ENCODE results near the gene CHST3. TPM values are rescaled to one million over a fixed set of nuclear protein-coding genes. Genes with fewer than 3 reads are reported as not detected.

CHST3 gene
- total RNA-seq, 1 donor from 2014 or later, result 25.8 TPM

DNA sequence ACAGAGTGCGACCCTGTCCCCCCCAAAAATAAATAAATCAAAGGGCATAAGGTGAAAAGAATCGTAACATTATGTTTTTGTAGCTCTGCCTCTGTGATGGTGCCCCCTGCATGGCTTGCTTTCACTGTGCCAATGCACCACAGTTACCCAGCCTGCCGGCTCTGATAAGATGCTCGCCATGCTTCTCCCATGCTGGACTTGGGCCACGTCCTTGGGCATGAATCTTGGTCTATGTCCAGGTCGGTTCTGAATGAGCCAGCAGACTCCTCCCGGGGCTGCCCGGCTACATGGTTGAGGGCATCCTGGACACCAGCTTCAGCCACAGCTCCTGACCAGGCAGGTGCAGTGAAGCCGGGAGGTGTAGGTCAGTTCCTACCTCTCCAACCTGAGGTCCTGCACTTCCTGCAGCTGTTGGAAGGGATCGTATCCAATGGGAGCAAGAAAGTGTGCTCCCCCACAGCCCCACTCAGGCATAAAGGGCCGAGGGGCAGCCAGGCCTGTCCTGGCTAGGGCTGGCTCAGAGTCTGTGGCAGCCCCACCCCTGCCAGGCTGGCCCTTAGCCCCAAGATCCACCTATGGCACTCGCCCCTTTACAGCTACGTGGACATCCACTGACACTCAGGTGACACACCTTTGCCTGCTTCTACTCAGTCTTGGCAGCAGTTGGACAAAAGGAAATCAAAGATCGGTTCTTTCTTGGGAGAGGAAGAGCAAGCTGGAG is 34.1 kb downstream of the CHST3 start:
- H3K4me1 Mint-ChIP-seq, result peaks cover 44% of the 10 kb centered on the region
- TF ChIP-seq, protein P1, sequence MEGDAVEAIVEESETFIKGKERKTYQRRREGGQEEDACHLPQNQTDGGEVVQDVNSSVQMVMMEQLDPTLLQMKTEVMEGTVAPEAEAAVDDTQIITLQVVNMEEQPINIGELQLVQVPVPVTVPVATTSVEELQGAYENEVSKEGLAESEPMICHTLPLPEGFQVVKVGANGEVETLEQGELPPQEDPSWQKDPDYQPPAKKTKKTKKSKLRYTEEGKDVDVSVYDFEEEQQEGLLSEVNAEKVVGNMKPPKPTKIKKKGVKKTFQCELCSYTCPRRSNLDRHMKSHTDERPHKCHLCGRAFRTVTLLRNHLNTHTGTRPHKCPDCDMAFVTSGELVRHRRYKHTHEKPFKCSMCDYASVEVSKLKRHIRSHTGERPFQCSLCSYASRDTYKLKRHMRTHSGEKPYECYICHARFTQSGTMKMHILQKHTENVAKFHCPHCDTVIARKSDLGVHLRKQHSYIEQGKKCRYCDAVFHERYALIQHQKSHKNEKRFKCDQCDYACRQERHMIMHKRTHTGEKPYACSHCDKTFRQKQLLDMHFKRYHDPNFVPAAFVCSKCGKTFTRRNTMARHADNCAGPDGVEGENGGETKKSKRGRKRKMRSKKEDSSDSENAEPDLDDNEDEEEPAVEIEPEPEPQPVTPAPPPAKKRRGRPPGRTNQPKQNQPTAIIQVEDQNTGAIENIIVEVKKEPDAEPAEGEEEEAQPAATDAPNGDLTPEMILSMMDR (conservative IDR thresholded peaks at IDR 0.05), result no peak
- DNase-seq (ENCODE audit: low read depth, low spot score), result no peak
- peak overlapping the region; percentile 60 for H3K27ac Mint-ChIP-seq (ENCODE audit: unreplicated experiment)
- H3K36me3 Mint-ChIP-seq (ENCODE audit: low read depth), result peaks cover 2% of the 10 kb centered on the region
- no peaks in the 10 kb centered on the region for H3K27me3 Mint-ChIP-seq (ENCODE audit: low read depth)
- H3K4me3 Mint-ChIP-seq, result no peak overlapping the region
- no peaks in the 10 kb centered on the region for H3K9me3 Mint-ChIP-seq

DNA sequence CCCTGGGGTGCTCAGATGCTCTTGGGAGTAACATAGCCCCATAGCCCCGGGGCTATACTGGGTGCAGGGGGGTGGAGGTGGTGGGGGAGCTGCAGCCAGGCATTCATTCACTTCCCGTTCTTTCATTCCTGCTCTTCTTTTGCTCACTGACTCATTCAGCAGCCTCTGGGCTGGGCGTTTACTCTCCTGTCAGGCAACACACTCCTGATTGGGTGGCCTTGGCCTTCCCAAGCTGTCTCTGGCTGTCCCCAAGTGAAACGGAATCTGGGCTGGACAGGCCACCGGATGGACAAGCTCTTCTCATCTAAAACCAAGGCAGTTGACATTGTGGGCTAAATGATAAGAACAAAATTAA is 34.6 kb downstream of the CHST3 start:
- TF ChIP-seq, protein P1 (conservative IDR thresholded peaks at IDR 0.05), result no peak
- Mint-ChIP-seq H3K4me3 (peak overlapping the region; percentile 22), H3K27ac (ENCODE audit: unreplicated experiment) (peak overlapping the region; percentile 94), H3K4me1 (peaks cover 41% of the 10 kb centered on the region), H3K36me3 (ENCODE audit: low read depth) (peaks cover 2% of the 10 kb centered on the region), H3K9me3 (no peaks in the 10 kb centered on the region), H3K27me3 (ENCODE audit: low read depth) (no peaks in the 10 kb centered on the region)
- DNase-seq (ENCODE audit: low read depth, low spot score), result no peak

DNA sequence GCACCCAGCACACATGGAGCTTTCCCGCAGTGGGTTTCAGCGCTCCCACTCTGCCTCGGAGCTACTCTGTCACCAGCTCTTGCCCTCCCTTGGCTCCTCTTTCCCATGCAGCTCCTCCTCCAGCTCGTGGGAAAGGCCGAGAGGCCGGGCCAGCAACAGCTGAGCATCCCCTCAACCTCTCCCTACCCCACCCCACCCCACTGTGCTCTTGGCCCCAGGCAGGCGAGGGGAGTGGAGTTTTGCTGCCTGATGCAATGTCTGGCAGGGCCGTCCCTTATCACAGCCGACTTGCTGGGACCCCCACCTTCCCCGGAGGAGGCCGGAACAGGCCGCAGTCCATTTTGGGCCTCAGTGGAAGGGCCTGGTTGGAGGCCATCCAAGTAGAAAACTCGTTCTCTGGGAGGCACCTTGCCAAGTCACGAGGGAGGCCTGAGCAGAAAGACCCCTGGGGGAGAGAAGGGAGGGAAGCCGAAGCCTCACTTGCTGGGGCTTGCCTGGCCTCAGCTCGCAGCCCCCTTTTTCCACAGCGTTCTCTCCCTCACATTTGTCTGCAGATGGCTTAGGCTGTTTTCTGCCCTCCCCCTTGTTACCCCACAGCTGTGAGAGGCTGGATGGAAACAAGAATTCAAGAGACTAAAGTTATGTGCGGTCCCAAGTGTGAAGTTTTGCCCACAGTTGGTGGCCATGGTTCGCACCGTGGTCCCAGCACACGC is 35.3 kb downstream of the CHST3 start:
- Mint-ChIP-seq H3K9me3 (no peaks in the 10 kb centered on the region), H3K27me3 (ENCODE audit: low read depth) (no peaks in the 10 kb centered on the region), H3K27ac (ENCODE audit: unreplicated experiment) (peak overlapping the region; percentile 94), H3K36me3 (ENCODE audit: low read depth) (no peaks in the 10 kb centered on the region), H3K4me3 (no peak overlapping the region), H3K4me1 (peaks cover 46% of the 10 kb centered on the region)
- no peak for DNase-seq (ENCODE audit: low read depth, low spot score)
- TF ChIP-seq, protein P1 (conservative IDR thresholded peaks at IDR 0.05), result no peak

DNA sequence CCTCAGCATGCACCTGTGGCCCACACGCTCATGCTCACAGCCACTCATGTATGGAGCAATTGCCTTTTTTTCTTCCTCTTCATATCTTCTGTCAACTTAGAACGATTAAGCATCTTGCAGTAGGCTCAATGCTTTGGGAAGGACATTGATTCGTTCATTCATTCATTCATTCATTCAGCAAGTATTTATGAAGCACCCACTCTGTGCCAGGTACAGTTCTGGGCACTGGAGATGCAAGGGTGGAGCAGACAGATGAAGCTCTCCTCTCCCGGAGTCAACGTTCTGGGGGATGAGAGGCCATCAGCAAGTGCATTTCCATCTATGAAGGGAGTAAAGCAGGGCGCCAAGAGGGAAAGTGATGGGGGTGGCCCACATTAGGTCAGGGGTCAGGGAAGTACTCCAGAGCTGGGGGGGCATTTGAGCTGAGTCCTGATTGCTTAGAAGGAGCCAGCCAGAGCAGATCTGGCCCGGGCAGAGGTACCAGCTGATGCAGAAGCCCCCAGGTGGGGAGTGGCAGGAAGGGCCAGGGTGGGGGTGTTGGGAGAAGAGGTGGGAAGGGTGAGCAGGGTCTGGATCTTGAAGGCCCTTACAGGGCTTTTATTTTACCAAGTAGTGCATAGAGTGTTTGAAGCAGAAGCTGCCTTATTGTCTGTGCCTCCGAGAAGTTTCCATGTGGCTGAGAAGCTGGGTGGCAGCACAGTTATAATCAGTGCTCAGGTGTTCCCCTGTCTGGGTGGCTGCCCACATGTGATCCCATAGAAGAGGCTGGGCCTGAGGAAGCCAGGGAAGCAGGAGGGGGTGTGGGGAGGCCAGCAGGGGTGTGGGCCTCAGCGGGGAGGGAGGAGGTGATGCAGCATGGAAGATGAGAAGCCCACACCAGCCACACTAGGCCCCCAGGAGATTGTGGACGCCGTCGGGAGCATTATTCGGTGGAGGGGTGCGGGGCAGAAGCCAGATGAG is 36.2 kb downstream of the CHST3 start:
- H3K36me3 Mint-ChIP-seq (ENCODE audit: low read depth), result no peaks in the 10 kb centered on the region
- DNase-seq (ENCODE audit: low read depth, low spot score), result no peak
- H3K27me3 Mint-ChIP-seq (ENCODE audit: low read depth), result no peaks in the 10 kb centered on the region
- H3K9me3 Mint-ChIP-seq, result no peaks in the 10 kb centered on the region
- no peak overlapping the region for H3K4me3 Mint-ChIP-seq
- TF ChIP-seq, protein P1 (conservative IDR thresholded peaks at IDR 0.05), result no peak
- peak overlapping the region; percentile 62 for H3K27ac Mint-ChIP-seq (ENCODE audit: unreplicated experiment)
- H3K4me1 Mint-ChIP-seq, result peaks cover 48% of the 10 kb centered on the region

DNA sequence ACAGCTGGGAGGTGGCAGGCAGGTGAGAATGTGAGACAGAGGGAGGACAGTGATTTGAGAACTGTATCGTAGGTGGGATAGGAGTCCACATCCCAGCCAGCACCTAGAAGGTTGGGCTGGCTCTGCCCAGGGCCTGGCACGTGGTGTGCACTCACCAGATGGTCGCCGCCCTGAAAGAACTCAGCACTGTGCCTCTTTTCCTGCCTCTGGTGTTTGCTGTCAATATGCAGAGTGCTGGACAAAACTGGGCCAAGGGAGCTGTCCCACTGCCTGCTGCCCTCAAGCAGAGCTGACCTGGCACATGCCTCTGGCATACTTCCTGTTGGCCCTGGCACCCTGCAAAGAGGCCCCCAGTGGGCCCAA is 36.8 kb downstream of the CHST3 start:
- TF ChIP-seq, protein P1 (conservative IDR thresholded peaks at IDR 0.05), result no peak
- H3K4me1 Mint-ChIP-seq, result peaks cover 42% of the 10 kb centered on the region
- H3K4me3 Mint-ChIP-seq, result no peak overlapping the region
- no peaks in the 10 kb centered on the region for H3K27me3 Mint-ChIP-seq (ENCODE audit: low read depth)
- no peak for DNase-seq (ENCODE audit: low read depth, low spot score)
- no peaks in the 10 kb centered on the region for H3K9me3 Mint-ChIP-seq
- peak overlapping the region; percentile 62 for H3K27ac Mint-ChIP-seq (ENCODE audit: unreplicated experiment)
- no peaks in the 10 kb centered on the region for H3K36me3 Mint-ChIP-seq (ENCODE audit: low read depth)

All from neural crest cell (in vitro differentiated cells).